MM.1S (cell line): Measurements from ENCODE around the gene LYZL6.

ENCODE experiments used
- DNase-seq: peaks from one replicate; pipeline ENCODE4 v3.0.0-alpha.2; 2015
- H2AFZ ChIP-seq: fragments of 300-600 bp; sonication (generic); 2 replicates; pipeline ENCODE4 v1.6.0; 2016; ENCODE audit warnings: antibody characterized with exemption, low read length
- H3F3A ChIP-seq: fragments of 300-600 bp; sonication (generic); 2 replicates; pipeline ENCODE4 v1.6.1; 2016; ENCODE audit warnings: mild to moderate bottlenecking, antibody characterized with exemption, low read length, moderate library complexity, mixed read lengths; ENCODE audit not compliant: insufficient read depth
- H3K27ac ChIP-seq: fragments of 300-600 bp; sonication (generic); 2 replicates; pipeline ENCODE4 v1.5.1; 2016; ENCODE audit warnings: mild to moderate bottlenecking, low read length
- H3K27me3 ChIP-seq: fragments of 300-600 bp; sonication (generic); replicated peaks from 2 replicates; pipeline ENCODE4 v1.6.0; 2016; ENCODE audit warnings: low read length; ENCODE audit not compliant: insufficient read depth
- H3K36me3 ChIP-seq: fragments of 300-600 bp; sonication (generic); replicated peaks from 2 replicates; pipeline ENCODE4 v1.6.1; 2016; ENCODE audit warnings: mild to moderate bottlenecking, low read length, mixed read lengths; ENCODE audit not compliant: insufficient read depth
- H3K4me1 ChIP-seq: fragments of 300-600 bp; sonication (generic); 2 replicates; pipeline ENCODE4 v1.6.1; 2016; ENCODE audit warnings: low read length, mixed read lengths
- H3K4me2 ChIP-seq: fragments of 300-600 bp; sonication (generic); 2 replicates; pipeline ENCODE4 v1.6.0; 2016; ENCODE audit warnings: low read depth, low read length
- H3K4me3 ChIP-seq: fragments of 300-600 bp; sonication (generic); 2 replicates; pipeline ENCODE4 v1.5.1; 2016; ENCODE audit warnings: low read length, mixed read lengths
- H3K79me2 ChIP-seq: fragments of 300-600 bp; sonication (generic); 2 replicates; pipeline ENCODE4 v1.6.1; 2016; ENCODE audit warnings: mixed run types, low read length, mixed read lengths
- H3K9ac ChIP-seq: fragments of 300-600 bp; sonication (generic); 2 replicates; pipeline ENCODE4 v1.6.1; 2016; ENCODE audit warnings: low read length, mixed read lengths
- H3K9me2 ChIP-seq: fragments of 300-600 bp; sonication (generic); replicated peaks from 2 replicates; pipeline ENCODE4 v1.6.1; 2016; ENCODE audit warnings: mild to moderate bottlenecking, low read length, mixed read lengths; ENCODE audit not compliant: insufficient read depth
- H3K9me3 ChIP-seq: fragments of 300-600 bp; sonication (generic); replicated peaks from 2 replicates; pipeline ENCODE4 v1.6.1; 2016; ENCODE audit warnings: mild to moderate bottlenecking, low read length, mixed read lengths; ENCODE audit not compliant: insufficient read depth
- H4K20me1 ChIP-seq: fragments of 300-600 bp; sonication (generic); 2 replicates; pipeline ENCODE4 v1.6.1; 2016; ENCODE audit warnings: mild to moderate bottlenecking, low read length, moderate library complexity, mixed read lengths; ENCODE audit not compliant: insufficient read depth
- EZH2 ChIP-seq: fragments of 300-600 bp; sonication (generic); optimal IDR thresholded peaks from 2 replicates; pipeline ENCODE3; 2017; ENCODE audit warnings: low read depth, mild to moderate bottlenecking, antibody characterized with exemption, low read length, mixed read lengths
- EZH2phosphoT487 ChIP-seq: fragments of 300-600 bp; sonication (generic); IDR thresholded peaks from 2 replicates; pipeline ENCODE4 v1.6.1; 2018; ENCODE audit warnings: antibody characterized with exemption, low read length
- TF ChIP-seq, protein P1 (sequence below): fragments of 300-600 bp; sonication (generic); IDR thresholded peaks from 2 replicates; pipeline ENCODE4 v1.5.1; 2016; ENCODE audit warnings: antibody characterized with exemption, low read length, mixed read lengths

LYZL6 gene

DNA sequence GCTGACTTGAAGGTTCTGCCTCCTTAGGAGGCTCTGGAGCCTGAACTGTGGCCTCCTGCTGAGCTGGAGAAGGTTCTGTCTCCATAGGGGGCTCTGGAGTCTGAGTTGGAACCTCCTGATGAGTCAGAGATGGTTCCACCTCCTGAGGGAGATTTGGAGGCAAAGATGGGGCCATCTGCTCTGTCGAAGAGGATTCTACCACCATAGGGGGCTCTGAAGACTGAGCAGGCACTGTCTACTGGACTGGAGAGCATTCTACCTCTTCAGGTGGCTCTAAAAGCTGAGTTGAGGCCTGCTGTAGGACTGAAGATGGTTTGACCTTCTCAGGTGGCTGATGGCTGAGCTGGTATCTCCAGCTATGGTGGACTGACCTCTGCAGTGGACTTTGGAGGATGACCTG, 29.2 kb downstream of the LYZL6 start:
- no peaks in the 10 kb centered on the region for H4K20me1 ChIP-seq
- no peak overlapping the region for H3K27ac ChIP-seq
- no peak overlapping the region for H3K4me2 ChIP-seq
- H3K4me1 ChIP-seq: no peaks in the 10 kb centered on the region
- H3K9me2 ChIP-seq: no peaks in the 10 kb centered on the region
- no peaks in the 10 kb centered on the region for H3K79me2 ChIP-seq
- no peak overlapping the region for H3K4me3 ChIP-seq
- no peaks in the 10 kb centered on the region for H3K9me3 ChIP-seq
- H2AFZ ChIP-seq: no peak overlapping the region
- no peak for DNase-seq
- no peak overlapping the region for H3K9ac ChIP-seq
- no peaks in the 10 kb centered on the region for H3K27me3 ChIP-seq
- no peaks in the 10 kb centered on the region for H3K36me3 ChIP-seq
- TF ChIP-seq, protein P1, sequence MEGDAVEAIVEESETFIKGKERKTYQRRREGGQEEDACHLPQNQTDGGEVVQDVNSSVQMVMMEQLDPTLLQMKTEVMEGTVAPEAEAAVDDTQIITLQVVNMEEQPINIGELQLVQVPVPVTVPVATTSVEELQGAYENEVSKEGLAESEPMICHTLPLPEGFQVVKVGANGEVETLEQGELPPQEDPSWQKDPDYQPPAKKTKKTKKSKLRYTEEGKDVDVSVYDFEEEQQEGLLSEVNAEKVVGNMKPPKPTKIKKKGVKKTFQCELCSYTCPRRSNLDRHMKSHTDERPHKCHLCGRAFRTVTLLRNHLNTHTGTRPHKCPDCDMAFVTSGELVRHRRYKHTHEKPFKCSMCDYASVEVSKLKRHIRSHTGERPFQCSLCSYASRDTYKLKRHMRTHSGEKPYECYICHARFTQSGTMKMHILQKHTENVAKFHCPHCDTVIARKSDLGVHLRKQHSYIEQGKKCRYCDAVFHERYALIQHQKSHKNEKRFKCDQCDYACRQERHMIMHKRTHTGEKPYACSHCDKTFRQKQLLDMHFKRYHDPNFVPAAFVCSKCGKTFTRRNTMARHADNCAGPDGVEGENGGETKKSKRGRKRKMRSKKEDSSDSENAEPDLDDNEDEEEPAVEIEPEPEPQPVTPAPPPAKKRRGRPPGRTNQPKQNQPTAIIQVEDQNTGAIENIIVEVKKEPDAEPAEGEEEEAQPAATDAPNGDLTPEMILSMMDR: no peak
- TF ChIP-seq EZH2: no peak
- no peak for TF ChIP-seq EZH2phosphoT487
- no peaks in the 10 kb centered on the region for H3F3A ChIP-seq

DNA sequence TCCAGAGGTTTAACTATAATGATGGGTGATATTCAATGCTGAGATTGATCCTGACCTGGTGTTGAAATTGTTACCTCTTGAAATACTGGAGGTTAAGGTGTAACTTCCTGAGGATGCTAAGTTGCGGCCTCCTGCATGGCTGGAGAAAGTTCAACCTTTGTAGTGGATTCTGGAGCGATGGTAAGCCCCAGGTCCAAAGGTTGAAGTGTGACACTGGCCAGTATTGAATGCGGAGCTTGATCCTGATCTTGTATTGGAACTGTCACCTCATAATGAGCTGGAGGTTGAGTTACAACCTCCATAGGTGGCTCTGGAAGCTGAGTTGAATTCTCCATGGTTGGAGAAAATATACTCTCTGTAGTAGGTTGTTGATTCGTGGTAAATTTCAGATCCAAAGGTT, 29.9 kb downstream of the LYZL6 start:
- Histone ChIP-seq H4K20me1 (no peaks in the 10 kb centered on the region), H3K4me1 (no peaks in the 10 kb centered on the region), H3K4me3 (no peak overlapping the region), H3K79me2 (no peaks in the 10 kb centered on the region), H3K27me3 (no peaks in the 10 kb centered on the region), H3K4me2 (no peak overlapping the region), H3F3A (no peaks in the 10 kb centered on the region), H3K9me2 (no peaks in the 10 kb centered on the region), H3K27ac (no peak overlapping the region), H3K9ac (no peak overlapping the region), H2AFZ (no peak overlapping the region), H3K9me3 (no peaks in the 10 kb centered on the region), H3K36me3 (no peaks in the 10 kb centered on the region)
- no peak for DNase-seq
- TF ChIP-seq EZH2phosphoT487 (no peak), EZH2 (no peak)
- TF ChIP-seq, protein P1: no peak

DNA sequence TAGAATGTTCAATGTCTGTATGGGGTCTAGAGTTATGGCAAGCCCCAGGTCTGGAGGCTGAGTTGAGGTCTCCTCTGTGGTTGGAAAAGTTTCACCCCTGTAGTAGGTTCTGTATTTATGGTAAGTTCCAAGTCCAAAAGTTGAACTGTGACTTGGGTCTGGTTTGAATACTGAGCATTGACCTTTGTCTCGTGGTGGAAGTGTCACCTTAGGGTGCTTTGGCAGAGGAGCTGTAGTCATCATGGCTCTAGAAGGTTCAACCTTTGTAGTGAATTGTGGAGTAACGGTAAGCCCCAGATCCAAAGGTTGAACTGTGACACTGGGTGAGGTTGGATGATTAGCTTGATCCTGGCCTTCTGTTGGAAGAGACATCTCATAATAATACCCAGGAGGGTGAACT, 30.6 kb downstream of the LYZL6 start:
- H3K4me1 ChIP-seq: no peaks in the 10 kb centered on the region
- H3K4me2 ChIP-seq: no peak overlapping the region
- no peaks in the 10 kb centered on the region for H3K36me3 ChIP-seq
- no peaks in the 10 kb centered on the region for H3K27me3 ChIP-seq
- H3K9me2 ChIP-seq: no peaks in the 10 kb centered on the region
- H4K20me1 ChIP-seq: no peaks in the 10 kb centered on the region
- TF ChIP-seq EZH2 (no peak), EZH2phosphoT487 (no peak)
- TF ChIP-seq, protein P1: no peak
- DNase-seq: no peak
- H3F3A ChIP-seq: no peaks in the 10 kb centered on the region
- no peak overlapping the region for H3K9ac ChIP-seq
- H3K9me3 ChIP-seq: no peaks in the 10 kb centered on the region
- no peak overlapping the region for H3K4me3 ChIP-seq
- H3K27ac ChIP-seq: no peak overlapping the region
- H3K79me2 ChIP-seq: no peaks in the 10 kb centered on the region
- H2AFZ ChIP-seq: no peak overlapping the region
